AG04450 (cell line): ENCODE data around the gene SLC8A2. TPM values are rescaled to one million over a fixed set of nuclear protein-coding genes. Genes with fewer than 3 reads are reported as not detected.

Experiments
- CTCF ChIA-PET: fragments of 300-600, 350-600 bp; formaldehyde crosslinking; extraction: SDS; loops from one replicate; lab custom pipeline; 2022; ENCODE audit warnings: antibody characterized with exemption, inconsistent platforms; lab: Charles Lee
- POLR2A ChIA-PET: fragments of 350-600 bp; formaldehyde crosslinking; extraction: SDS; loops from one replicate; lab custom pipeline; 2021; ENCODE audit warnings: antibody characterized with exemption, inconsistent platforms; lab: Yijun Ruan, JAX
- DNase-seq: peaks from one replicate; pipeline ENCODE4 v3.0.0-alpha.2; 2011; ENCODE audit warnings: low read depth, low spot score
- H3K27ac ChIP-seq: one replicate; pipeline ENCODE4 v1.5.1; 2012; ENCODE audit warnings: low read depth, low read length, control low read depth
- H3K27me3 ChIP-seq: one replicate; pipeline ENCODE4 v1.6.0; 2012; ENCODE audit warnings: low read length; ENCODE audit not compliant: control insufficient read depth, insufficient read depth
- H3K4me3 ChIP-seq: 2 replicates; pipeline ENCODE4 v1.5.1; 2011; ENCODE audit warnings: mild to moderate bottlenecking, low read depth, low read length, control low read depth
- H3K9me3 ChIP-seq: 2 replicates; pipeline ENCODE4 v1.5.1; 2012; ENCODE audit warnings: low read length; ENCODE audit not compliant: control insufficient read depth, insufficient read depth
- CTCF ChIP-seq: IDR thresholded peaks from 2 replicates; pipeline ENCODE4 v1.5.1; 2011; ENCODE audit warnings: low read depth, low read length, control low read depth, inconsistent platforms
- polyA plus RNA-seq: library from polyadenylated mRNA; depleted of rRNA; stranded (reverse); fragments of >200 nt; gene quantifications from 2 replicates; pipeline ENCODE4 v1.2.3, GENCODE V29; 2011

SLC8A2 gene
- polyA plus RNA-seq, 1 experiment, result 0.05 TPM

GRCh38 chr19:47407417-47407774, 64.3 kb downstream of the SLC8A2 start:
- no peak for DNase-seq
- no peak for TF ChIP-seq CTCF
- no peak overlapping the region for H3K4me3 ChIP-seq
- H3K9me3 ChIP-seq, result peaks cover 8% of the 10 kb centered on the region; the same call in 1 of the 2 replicates
- H3K27ac ChIP-seq, result no peak overlapping the region
- H3K27me3 ChIP-seq, result no peaks in the 10 kb centered on the region
- ChIA-PET CTCF (no interaction called here), POLR2A (no interaction called here)

- no peak for DNase-seq
- no peaks in the 10 kb centered on the region for H3K27me3 ChIP-seq
- TF ChIP-seq CTCF, result no peak
- ChIA-PET POLR2A (no interaction called here), CTCF (no interaction called here)
- no peak overlapping the region for H3K27ac ChIP-seq
- H3K9me3 ChIP-seq, result peaks cover 8% of the 10 kb centered on the region; the same call in 1 of the 2 replicates
- H3K4me3 ChIP-seq, result no peak overlapping the region
Measured at GRCh38 chr19:47406711-47407416, 64.8 kb downstream of the SLC8A2 start.

GRCh38 chr19:47405854-47406417, 65.8 kb downstream of the SLC8A2 start:
- DNase-seq, result no peak
- H3K4me3 ChIP-seq, result no peak overlapping the region
- no peaks in the 10 kb centered on the region for H3K27me3 ChIP-seq
- H3K9me3 ChIP-seq, result peaks cover 8% of the 10 kb centered on the region; the same call in 1 of the 2 replicates
- H3K27ac ChIP-seq, result no peak overlapping the region
- POLR2A ChIA-PET, result no interaction called here
- no peak for TF ChIP-seq CTCF
- CTCF ChIA-PET, result interaction anchor here (1.3 kb wide), 1 partner anchor 14 kb away, joined by 6 read pairs; no protein-coding TSS in a partner anchor

- H3K27me3 ChIP-seq, result no peaks in the 10 kb centered on the region
- TF ChIP-seq CTCF, result no peak
- peaks cover 8% of the 10 kb centered on the region; the same call in 1 of the 2 replicates for H3K9me3 ChIP-seq
- DNase-seq, result no peak
- H3K4me3 ChIP-seq, result no peak overlapping the region
- ChIA-PET POLR2A (no interaction called here), CTCF (interaction anchor here (1.3 kb wide), 1 partner anchor 13 kb away, joined by 6 read pairs; no protein-coding TSS in a partner anchor)
- no peak overlapping the region for H3K27ac ChIP-seq
Measured at GRCh38 chr19:47405197-47405550, 66.5 kb downstream of the SLC8A2 start.
